ENCODE measurements around the gene SGK2. TPM values are rescaled to one million over a fixed set of nuclear protein-coding genes. Genes with fewer than 3 reads are reported as not detected.

The SGK2 gene
- total RNA-seq, 4 donors from 2014 or later = 0.33 to 1.2 (median 0.76) TPM

Other genes with a start within 250 kb of the SGK2 start
- gene SRSF6, start 101.1 kb upstream of the SGK2 start, total RNA-seq = 100 to 1,000 TPM in 2 of 4 donors, 10 to 100 TPM in 2; 92.3 to 110 (median 97.2) TPM
- 10 to 100 TPM; 12.5 to 45.3 (median 29.2) TPM for gene L3MBTL1, start 51.3 kb upstream of the SGK2 start, total RNA-seq
- gene IFT52, start 31.9 kb downstream of the SGK2 start, total RNA-seq = 10 to 100 TPM; 20.1 to 40.4 (median 28.7) TPM
- gene MYBL2, start 108.1 kb downstream of the SGK2 start, total RNA-seq = under 1 TPM in 3 of 4 donors, not detected in 1; 0.22 to 0.54 (median 0.46) TPM
- not detected for gene GTSF1L, start 168.0 kb downstream of the SGK2 start, total RNA-seq